ENCODE measurements around the gene TMEM161B.

Gene TMEM161B

GRCh38 chr5:88158056-88158455, 110.6 kb downstream of the TMEM161B start:
- TF ChIP-seq POLR2A (IDR thresholded peaks at IDR 0.05; ENCODE audit: low read depth, low read length) (no peak), POLR2AphosphoS5 (IDR thresholded peaks at IDR 0.05; ENCODE audit: low read depth, low read length) (no peak), TAF1 (IDR thresholded peaks at IDR 0.05; ENCODE audit: borderline replicate concordance, low read depth, low read length) (no peak)
- FAIRE-seq = no peak
- DNase-seq (ENCODE audit: insufficient read length) = no peak

- no peak for TF ChIP-seq POLR2A (IDR thresholded peaks at IDR 0.05; ENCODE audit: low read depth, low read length)
- no peak for TF ChIP-seq TAF1 (IDR thresholded peaks at IDR 0.05; ENCODE audit: borderline replicate concordance, low read depth, low read length)
- no peak for TF ChIP-seq POLR2AphosphoS5 (IDR thresholded peaks at IDR 0.05; ENCODE audit: low read depth, low read length)
- FAIRE-seq = no peak
Observed at GRCh38 chr5:88154891-88155290, 113.8 kb downstream of the TMEM161B start.

GRCh38 chr5:88150747-88151146, 117.9 kb downstream of the TMEM161B start:
- no peak for DNase-seq (ENCODE audit: insufficient read length)
- no peak for TF ChIP-seq POLR2A (IDR thresholded peaks at IDR 0.05; ENCODE audit: low read depth, low read length)
- no peak for TF ChIP-seq TAF1 (IDR thresholded peaks at IDR 0.05; ENCODE audit: borderline replicate concordance, low read depth, low read length)
- no peak for TF ChIP-seq POLR2AphosphoS5 (IDR thresholded peaks at IDR 0.05; ENCODE audit: low read depth, low read length)
- FAIRE-seq = no peak

More at GRCh38 chr5:88154891-88155290, 113.8 kb downstream of the TMEM161B start:
- no peak for DNase-seq (ENCODE audit: insufficient read length)

- TF ChIP-seq POLR2A (IDR thresholded peaks at IDR 0.05; ENCODE audit: low read depth, low read length) (no peak), POLR2AphosphoS5 (IDR thresholded peaks at IDR 0.05; ENCODE audit: low read depth, low read length) (no peak), TAF1 (IDR thresholded peaks at IDR 0.05; ENCODE audit: borderline replicate concordance, low read depth, low read length) (no peak)
- no peak for DNase-seq (ENCODE audit: insufficient read length)
- no peak for FAIRE-seq
Observed at GRCh38 chr5:88145611-88146467, 122.8 kb downstream of the TMEM161B start.

GRCh38 chr5:88145221-88145610, 123.4 kb downstream of the TMEM161B start:
- DNase-seq (ENCODE audit: insufficient read length) = no peak
- no peak for TF ChIP-seq TAF1 (IDR thresholded peaks at IDR 0.05; ENCODE audit: borderline replicate concordance, low read depth, low read length)
- TF ChIP-seq POLR2A (IDR thresholded peaks at IDR 0.05; ENCODE audit: low read depth, low read length) = no peak
- no peak for TF ChIP-seq POLR2AphosphoS5 (IDR thresholded peaks at IDR 0.05; ENCODE audit: low read depth, low read length)
- FAIRE-seq = no peak
